Psoas muscle (tissue), 8 donors: ENCODE data around the gene MAPT. TPM values are rescaled to one million over a fixed set of nuclear protein-coding genes. Genes with fewer than 3 reads are reported as not detected.

Source experiments
- ATAC-seq, 4 donors: fragments of 200-7000 bp; cut with Tn5 transposase; one replicate each; pipeline ENCODE4 v1.9.1; 2020; ENCODE audit warnings: moderate library complexity in 3 of 4, mild to moderate bottlenecking in 2 of 4
- DNase-seq, 2 donors: peaks; one replicate each; pipeline ENCODE4 v3.0.0-alpha.2; 2020
- H3K27ac ChIP-seq: fragments of 200-600 bp; one replicate; pipeline ENCODE4 v1.8.0; 2022
- H3K27me3 ChIP-seq, 3 donors: fragments of 200-600 bp in 1 of 3; one replicate each; pipeline versions ENCODE4 v1.6.1 to v1.8.0; 2013 to 2022; ENCODE audit warnings: low read length in 2 of 3, mild to moderate bottlenecking in 2 of 3, moderate library complexity in 1 of 3; ENCODE audit not compliant: insufficient read depth in 3 of 3
- H3K36me3 ChIP-seq, 2 donors: fragments of 200-600 bp in 1 of 2; one replicate each; pipeline versions ENCODE4 v1.6.1 to v1.8.0; 2013 to 2022; ENCODE audit warnings: low read depth in 1 of 2, mild to moderate bottlenecking in 1 of 2, moderate library complexity in 1 of 2; ENCODE audit not compliant: insufficient read depth in 1 of 2
- H3K4me1 ChIP-seq: fragments of 200-600 bp; one replicate; pipeline ENCODE4 v1.8.0; 2022
- H3K4me3 ChIP-seq: fragments of 200-600 bp; one replicate; pipeline ENCODE4 v1.8.0; 2022; ENCODE audit warnings: mild to moderate bottlenecking
- H3K9me3 ChIP-seq: fragments of 200-600 bp; one replicate; pipeline ENCODE4 v1.8.0; 2022
- CTCF ChIP-seq: fragments of 200-600 bp; IDR thresholded peaks from one replicate; pipeline ENCODE4 v1.8.0; 2022; ENCODE audit warnings: antibody characterized with exemption
- WGBS, 3 donors: extraction: QIAGEN DNeasy Blood & Tissue Kit; methylation state at CpG; one replicate each; pipeline versions ENCODE4 v1.1.6 to v1.1.7; 2013; 5-methylcytosine and 5-hydroxymethylcytosine counted together
- intact Hi-C, 2 donors: fragments of 100-400 bp; cut with DNase I; formaldehyde crosslinking; loops; one replicate each; pipeline versions ENCODE4 v1.11.0 to v1.14.2; 2022
- polyA plus RNA-seq, 3 donors: library from polyadenylated mRNA; stranded (reverse); fragments of 200-250 nt; gene quantifications; one replicate each; pipeline ENCODE4 v1.2.3, GENCODE V29; 2013
- total RNA-seq, 4 donors: library from RNA; stranded (reverse); fragmentation: NEBNext Ultra II Directional in 2 of 4; extraction: Animal tissue kit (Norgen Biotek cat#: 25700) in 2 of 4; gene quantifications; one replicate each; pipeline versions ENCODE4 v1.2.1 to v1.2.4, GENCODE V29; 2021 to 2023
- donor health status: healthy with polysubstance abuse.
- donor health status: DM: no; HTN: no; CAD: no; lungs with moderate emphysema.
- donor health status: Bipolar disorder and iron deficiency.
- donor health status: healthy.
- donor health status: DM: yes; HTN: yes; CAD: no.
- donor health status: DM: no; HTN: no; CAD: no.
- donor health status: DM: no; HTN: no; CAD: no.
- donor health status: DM: yes; HTN: yes; CAD: no.

The MAPT gene
- total and polyA plus RNA-seq, 7 donors = 16.0 to 253 (median 104) TPM

DNA sequence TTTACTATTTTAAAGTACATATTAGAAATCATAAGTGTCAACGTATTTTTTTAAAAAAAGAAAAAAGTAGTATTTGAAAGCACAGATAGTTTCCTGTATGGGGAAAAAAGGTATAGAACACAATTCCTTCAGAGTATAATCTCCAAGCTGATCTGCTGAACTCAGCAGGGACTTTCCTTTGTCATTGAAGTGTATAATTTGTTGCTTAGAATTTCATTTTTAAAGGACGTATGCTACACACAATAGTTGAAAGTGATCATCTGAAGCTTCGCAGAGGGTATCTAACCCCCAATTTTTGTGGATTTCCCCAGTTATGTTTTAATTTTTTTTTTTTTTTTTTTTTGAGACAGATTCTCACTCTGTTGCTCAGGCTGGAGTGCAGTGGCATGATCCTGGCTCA lies 20.2 kb upstream of the MAPT start:
- H3K4me3 ChIP-seq = no peak overlapping the region
- DNase-seq = no peak
- no peak for ATAC-seq
- TF ChIP-seq CTCF = no peak
- 71 to 79% (median 76%) methylated on average over 3 of the region's 3 CpGs for WGBS, 3 donors
- peaks cover 6% of the 10 kb centered on the region for H3K4me1 ChIP-seq
- H3K27ac ChIP-seq = no peak overlapping the region
- intact Hi-C loops = no loop called here
- no peaks in the 10 kb centered on the region for H3K27me3 ChIP-seq
- H3K36me3 ChIP-seq = no peaks in the 10 kb centered on the region
- H3K9me3 ChIP-seq = no peaks in the 10 kb centered on the region

- Histone ChIP-seq H3K4me3 (no peak overlapping the region), H3K36me3 (no peaks in the 10 kb centered on the region), H3K27ac (peak overlapping the region; percentile 56), H3K27me3 (no peaks in the 10 kb centered on the region), H3K9me3 (no peaks in the 10 kb centered on the region), H3K4me1 (peaks cover 6% of the 10 kb centered on the region)
- DNase-seq = no peak
- ATAC-seq = peak; percentile 83 to 96 (median 90)
- WGBS, 3 donors = 19 to 41% (median 25%) methylated on average over 3 of the region's 3 CpGs
- no peak for TF ChIP-seq CTCF
- intact Hi-C loops = no loop called here
Measured at GRCh38 chr17:45876539-45876938, 17.8 kb upstream of the MAPT start.

DNA sequence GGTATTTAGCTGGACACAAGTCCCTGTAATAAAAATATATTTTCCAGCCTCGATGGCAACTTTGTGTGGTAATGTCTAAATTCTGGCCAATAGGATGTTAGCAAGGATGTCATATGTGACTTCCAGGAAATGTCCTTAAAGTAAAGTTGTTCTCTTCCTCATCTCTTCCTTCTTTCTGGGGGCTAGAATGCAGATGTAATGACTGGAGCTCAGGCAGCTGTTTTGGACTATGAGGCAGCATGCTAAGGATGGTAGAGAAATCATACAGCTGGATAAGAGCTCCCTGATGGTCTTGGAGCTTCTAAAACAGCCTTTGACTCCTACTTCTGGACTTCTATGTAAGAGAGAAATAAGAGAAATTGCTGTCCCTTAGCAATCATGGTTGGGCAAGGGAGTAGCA lies 16.9 kb upstream of the MAPT start:
- Histone ChIP-seq H3K4me3 (no peak overlapping the region), H3K27ac (no peak overlapping the region), H3K9me3 (no peaks in the 10 kb centered on the region), H3K36me3 (no peaks in the 10 kb centered on the region), H3K27me3 (no peaks in the 10 kb centered on the region), H3K4me1 (peaks cover 7% of the 10 kb centered on the region)
- no peak for ATAC-seq
- intact Hi-C loops = no loop called here
- no peak for TF ChIP-seq CTCF
- WGBS, 3 donors = 66 to 74% (median 69%) methylated on average over 1 of the region's 1 CpG
- no peak for DNase-seq

GRCh38 chr17:45883063-45883462 lies 11.3 kb upstream of the MAPT start:
- H3K9me3 ChIP-seq = no peaks in the 10 kb centered on the region
- TF ChIP-seq CTCF = no peak
- no peaks in the 10 kb centered on the region for H3K36me3 ChIP-seq
- 58 to 71% (median 60%) methylated on average over 2 of the region's 2 CpGs for WGBS, 3 donors
- ATAC-seq (peak; percentile 91 to 99 (median 93)), DNase-seq (peak; percentile 63 to 74)
- H3K27ac ChIP-seq = peak overlapping the region; percentile 63
- no peaks in the 10 kb centered on the region for H3K27me3 ChIP-seq
- no peak overlapping the region for H3K4me3 ChIP-seq
- intact Hi-C loops = no loop called here
- H3K4me1 ChIP-seq = peaks cover 11% of the 10 kb centered on the region

DNA sequence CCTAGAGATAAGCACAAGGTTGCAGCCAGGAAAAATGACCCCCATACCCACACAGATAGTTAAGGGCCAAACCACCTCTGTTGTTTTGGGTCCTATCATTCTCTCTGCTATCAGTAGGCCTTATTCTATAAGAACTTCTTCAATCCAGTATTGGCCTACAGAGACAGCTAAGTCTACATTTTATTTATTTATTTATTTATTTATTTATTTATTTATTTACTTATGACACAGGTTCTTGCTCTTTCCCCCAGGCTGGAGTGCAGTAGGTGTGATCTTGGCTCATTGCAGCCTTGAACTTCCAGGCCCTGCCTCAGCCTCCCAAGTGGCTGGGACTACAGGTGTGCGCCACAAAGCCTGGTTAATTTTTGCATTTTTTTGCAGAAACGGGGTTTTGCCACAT lies 7.5 kb upstream of the MAPT start:
- no peak for TF ChIP-seq CTCF
- no peaks in the 10 kb centered on the region for H3K9me3 ChIP-seq
- ATAC-seq = no peak
- no peak for DNase-seq
- H3K27me3 ChIP-seq = no peaks in the 10 kb centered on the region
- WGBS, 3 donors = 79 to 95% (median 94%) methylated on average over 2 of the region's 2 CpGs
- no peak overlapping the region for H3K4me3 ChIP-seq
- H3K4me1 ChIP-seq = peaks cover 11% of the 10 kb centered on the region
- H3K27ac ChIP-seq = no peak overlapping the region
- H3K36me3 ChIP-seq = no peaks in the 10 kb centered on the region
- intact Hi-C loops = no loop called here
